GM21576 (cell line): ENCODE results near the gene MGAT5B.

Experiments
- ATAC-seq: cut with Tn5 transposase; IDR thresholded peaks from one replicate; pipeline ENCODE4 v1.9.1; 2021; ENCODE audit warnings: mild to moderate bottlenecking, moderate library complexity; ENCODE audit not compliant: unreplicated experiment

The MGAT5B gene

DNA sequence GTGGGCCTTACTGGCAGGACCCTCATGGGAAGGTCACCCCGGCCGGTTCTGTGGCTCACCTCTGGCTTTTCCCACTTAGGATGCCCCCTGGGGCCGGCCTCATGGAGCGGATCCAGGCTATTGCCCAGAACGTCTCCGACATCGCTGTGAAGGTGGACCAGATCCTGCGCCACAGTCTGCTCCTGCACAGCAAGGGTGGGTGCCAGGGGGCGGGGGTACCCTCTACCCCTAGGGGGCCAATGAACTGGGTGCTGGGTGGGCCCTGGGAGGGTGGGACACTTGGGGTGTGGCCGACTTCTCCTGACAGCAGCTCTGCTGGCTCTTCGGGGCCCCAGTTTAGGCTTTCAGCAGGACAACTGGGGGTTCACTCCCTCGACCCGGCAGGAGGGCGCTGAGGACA, 34.3 kb downstream of the MGAT5B start:
- no peak for ATAC-seq

- ATAC-seq: no peak
Observed at GRCh38 chr17:76903631-76904030, 35.4 kb downstream of the MGAT5B start.

DNA sequence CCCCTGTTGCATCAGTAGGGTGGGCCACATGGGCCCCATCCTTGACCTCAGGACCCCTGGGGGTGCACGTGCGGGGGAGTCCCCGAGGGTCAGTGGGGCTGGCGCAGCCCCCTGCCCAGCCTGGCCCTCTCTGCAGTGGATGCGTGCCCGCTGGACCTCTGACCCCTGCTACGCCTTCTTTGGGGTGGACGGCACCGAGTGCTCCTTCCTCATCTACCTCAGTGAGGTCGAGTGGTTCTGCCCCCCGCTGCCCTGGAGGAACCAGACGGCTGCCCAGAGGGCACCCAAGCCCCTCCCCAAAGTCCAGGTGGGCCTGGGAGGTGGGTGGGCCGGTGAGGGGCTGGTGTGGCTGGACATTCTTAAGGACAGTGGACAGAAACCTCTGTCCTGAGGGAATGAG, 35.9 kb downstream of the MGAT5B start:
- no peak for ATAC-seq

DNA sequence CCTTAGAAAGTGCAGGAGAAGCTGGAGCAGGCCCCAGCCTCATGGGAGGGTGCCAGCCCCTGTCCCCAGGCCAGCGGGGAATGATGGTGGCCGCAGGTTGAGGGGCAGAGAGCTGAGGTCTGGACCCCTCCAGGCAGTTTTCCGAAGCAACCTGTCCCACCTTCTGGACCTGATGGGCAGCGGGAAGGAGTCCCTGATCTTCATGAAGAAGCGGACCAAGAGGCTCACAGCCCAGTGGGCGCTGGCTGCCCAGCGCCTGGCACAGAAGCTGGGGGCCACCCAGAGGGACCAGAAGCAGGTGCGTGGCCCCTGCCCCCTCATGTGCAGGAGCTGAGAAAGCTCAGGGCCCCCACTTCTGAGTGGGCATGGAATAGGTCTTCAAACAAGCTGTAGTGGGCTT, 36.8 kb downstream of the MGAT5B start:
- no peak for ATAC-seq

DNA sequence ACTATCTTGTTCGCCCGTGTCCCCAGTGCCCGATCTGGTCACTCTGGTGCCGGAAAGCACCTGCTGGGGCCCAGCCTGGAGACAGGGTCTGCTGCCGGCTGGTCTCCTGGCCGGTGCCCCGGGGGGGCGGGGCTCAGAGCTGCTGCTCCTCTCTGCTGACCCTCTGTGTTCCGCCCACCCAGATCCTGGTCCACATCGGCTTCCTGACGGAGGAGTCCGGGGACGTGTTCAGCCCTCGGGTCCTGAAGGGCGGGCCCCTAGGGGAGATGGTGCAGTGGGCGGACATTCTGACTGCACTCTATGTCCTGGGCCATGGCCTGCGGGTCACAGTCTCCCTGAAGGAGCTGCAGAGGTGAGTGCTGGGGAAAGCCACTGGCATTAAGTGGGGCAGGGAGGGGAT, 37.6 kb downstream of the MGAT5B start:
- ATAC-seq: no peak

DNA sequence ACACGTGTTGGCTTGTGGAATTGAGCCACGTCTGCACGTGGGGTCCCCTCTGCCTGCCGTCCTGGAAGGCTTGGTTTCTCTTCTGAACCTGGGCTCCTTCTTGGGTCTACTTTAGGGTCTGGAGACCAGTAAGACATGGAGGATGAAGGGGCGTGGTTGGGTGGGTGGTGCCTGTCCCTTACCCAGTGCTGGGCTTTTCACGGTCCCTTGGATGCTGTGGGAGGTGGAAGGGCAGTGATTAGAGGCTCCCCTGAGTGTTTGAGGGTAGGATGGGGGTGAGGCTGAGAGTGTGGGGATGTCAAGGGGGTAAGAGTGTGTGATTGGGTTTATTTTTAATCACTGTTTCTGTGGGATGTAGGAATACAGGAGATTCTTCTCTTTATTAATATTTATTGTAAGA, 38.3 kb downstream of the MGAT5B start:
- no peak for ATAC-seq

DNA sequence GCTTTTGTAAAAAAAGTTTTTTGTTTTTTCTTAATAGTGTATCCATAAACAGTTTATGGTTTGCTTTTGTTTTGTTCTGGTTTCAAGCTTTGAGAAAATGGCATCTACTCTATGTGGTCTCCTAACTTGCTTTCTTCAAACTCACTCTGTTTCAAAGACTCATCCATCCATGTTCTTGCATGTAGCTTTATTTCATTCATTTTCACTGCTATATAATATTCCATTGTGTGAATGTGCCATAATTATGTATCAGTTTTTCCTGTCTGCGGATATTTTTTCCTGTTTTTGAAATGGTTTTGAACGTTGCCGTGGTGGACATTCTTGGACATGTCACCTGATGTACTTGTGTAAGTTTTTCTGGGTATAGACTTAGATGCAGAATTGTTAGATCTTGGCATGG, 39.1 kb downstream of the MGAT5B start:
- no peak for ATAC-seq

GRCh38 chr17:76909971-76910760, 42.0 kb downstream of the MGAT5B start:
- ATAC-seq: no peak

- no peak for ATAC-seq
Observed at GRCh38 chr17:76911299-76912017, 43.3 kb downstream of the MGAT5B start.

- ATAC-seq: no peak
Observed at GRCh38 chr17:76912421-76913164, 44.4 kb downstream of the MGAT5B start.

GRCh38 chr17:76914937-76915336, 46.7 kb downstream of the MGAT5B start:
- ATAC-seq: no peak

DNA sequence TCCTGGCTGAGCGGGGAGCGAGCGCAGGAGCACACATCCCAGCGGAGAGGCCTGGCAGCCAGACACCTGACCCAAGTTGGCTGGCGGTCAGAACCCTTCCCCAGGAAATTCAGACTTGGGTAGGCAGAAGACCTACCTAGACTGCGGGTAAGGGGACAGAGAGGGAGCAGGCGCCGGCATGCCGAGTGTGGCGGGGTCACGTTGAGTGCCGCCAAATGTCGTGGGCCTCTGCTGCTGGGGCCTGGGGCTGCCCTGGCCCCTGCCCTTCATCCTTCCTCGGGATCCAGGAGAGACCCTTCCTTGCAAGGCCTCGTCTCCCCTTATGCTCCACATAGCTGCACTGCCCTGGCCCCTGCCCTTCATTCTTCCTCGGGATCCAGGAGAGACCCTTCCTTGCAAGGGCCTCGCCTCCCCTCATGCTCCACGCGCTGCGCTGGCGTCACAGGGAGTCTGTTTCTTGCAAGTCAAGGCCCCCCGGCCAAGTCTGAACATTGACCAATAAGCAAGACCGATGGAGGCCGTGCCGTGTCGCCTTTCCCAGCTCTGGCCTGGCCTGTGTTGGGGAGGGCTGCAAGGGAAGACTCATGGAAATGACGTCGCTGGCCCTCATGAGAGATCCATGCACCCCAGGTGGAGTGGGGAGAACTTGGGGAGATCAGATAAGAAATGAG, 47.8 kb downstream of the MGAT5B start:
- no peak for ATAC-seq

GRCh38 chr17:76917829-76918228, 49.6 kb downstream of the MGAT5B start:
- no peak for ATAC-seq

- no peak for ATAC-seq
Observed at GRCh38 chr17:76918811-76919210, 50.6 kb downstream of the MGAT5B start.

- ATAC-seq: no peak
Observed at GRCh38 chr17:76920364-76921139, 52.3 kb downstream of the MGAT5B start.

- no peak for ATAC-seq
Observed at GRCh38 chr17:76921340-76922036, 53.3 kb downstream of the MGAT5B start.

DNA sequence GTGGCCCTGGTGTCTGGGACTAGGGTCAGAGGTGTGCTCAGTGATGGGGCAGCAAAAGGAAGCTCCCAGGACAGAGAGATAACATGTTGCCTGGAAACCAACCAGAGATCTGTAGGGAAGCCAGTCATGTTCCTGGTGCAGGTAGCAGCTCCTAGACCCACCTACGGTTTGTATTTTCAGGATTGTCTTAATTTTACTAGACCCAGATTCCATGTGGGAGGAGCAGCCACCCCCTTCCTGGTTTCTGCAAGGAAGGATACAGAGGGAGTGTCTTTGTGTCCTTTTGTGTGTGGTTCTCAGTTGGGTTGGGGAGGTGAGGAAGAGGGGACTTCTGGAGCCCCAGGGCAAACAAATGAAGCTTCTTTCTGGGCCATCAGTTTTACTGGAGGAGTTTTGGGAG, 53.9 kb downstream of the MGAT5B start:
- ATAC-seq: no peak

GRCh38 chr17:76922967-76923366, 54.8 kb downstream of the MGAT5B start:
- no peak for ATAC-seq

GRCh38 chr17:76923491-76923890, 55.3 kb downstream of the MGAT5B start:
- no peak for ATAC-seq
